Adipocyte (in vitro differentiated cells): ENCODE measurements around the gene ARHGEF12.

ENCODE experiments used
- DNase-seq: peaks from one replicate; pipeline ENCODE4 v3.0.0-alpha.2; 2015; ENCODE audit warnings: low read depth
- H3K27me3 ChIP-seq: replicated peaks from 2 replicates; pipeline ENCODE4 v1.7.0; 2013; ENCODE audit warnings: mild to moderate bottlenecking, low read length, moderate library complexity; ENCODE audit not compliant: control insufficient read depth, insufficient read depth
- H3K36me3 ChIP-seq: 2 replicates; pipeline ENCODE4 v1.7.0; 2013; ENCODE audit warnings: low read length, mild to moderate bottlenecking, moderate library complexity; ENCODE audit not compliant: control insufficient read depth, insufficient read depth, severe bottlenecking
- H3K4me1 ChIP-seq: 2 replicates; pipeline ENCODE4 v1.7.0; 2013; ENCODE audit warnings: mild to moderate bottlenecking, low read length, moderate library complexity; ENCODE audit not compliant: control insufficient read depth, insufficient read depth
- H3K4me3 ChIP-seq: 2 replicates; pipeline ENCODE4 v1.7.0; 2013; ENCODE audit warnings: mild to moderate bottlenecking, low read length, moderate library complexity
- H3K9ac ChIP-seq: 2 replicates; pipeline ENCODE4 v1.7.0; 2013; ENCODE audit warnings: mild to moderate bottlenecking, low read length, moderate library complexity
- H3K9me3 ChIP-seq: 2 replicates; pipeline ENCODE4 v1.7.0; 2013; ENCODE audit warnings: mild to moderate bottlenecking, low read length, moderate library complexity; ENCODE audit not compliant: control insufficient read depth

ARHGEF12 gene

GRCh38 chr11:120515186-120515723 is 179.0 kb downstream of the ARHGEF12 start:
- peaks cover 41% of the 10 kb centered on the region for H3K27me3 ChIP-seq
- DNase-seq = no peak
- H3K9me3 ChIP-seq = no peaks in the 10 kb centered on the region
- no peak overlapping the region for H3K9ac ChIP-seq
- H3K36me3 ChIP-seq = no peaks in the 10 kb centered on the region
- H3K4me3 ChIP-seq = no peak overlapping the region
- no peaks in the 10 kb centered on the region for H3K4me1 ChIP-seq

GRCh38 chr11:120516461-120517389 is 180.5 kb downstream of the ARHGEF12 start:
- H3K27me3 ChIP-seq = peaks cover 50% of the 10 kb centered on the region
- no peak overlapping the region for H3K4me3 ChIP-seq
- no peaks in the 10 kb centered on the region for H3K4me1 ChIP-seq
- no peaks in the 10 kb centered on the region for H3K9me3 ChIP-seq
- H3K9ac ChIP-seq = no peak overlapping the region
- DNase-seq = no peak
- no peaks in the 10 kb centered on the region for H3K36me3 ChIP-seq

- Histone ChIP-seq H3K4me3 (no peak overlapping the region), H3K27me3 (peaks cover 53% of the 10 kb centered on the region), H3K4me1 (no peaks in the 10 kb centered on the region), H3K9me3 (no peaks in the 10 kb centered on the region), H3K36me3 (no peaks in the 10 kb centered on the region), H3K9ac (no peak overlapping the region)
- no peak for DNase-seq
Observed at GRCh38 chr11:120517390-120517761, 181.2 kb downstream of the ARHGEF12 start.

- Histone ChIP-seq H3K9me3 (no peaks in the 10 kb centered on the region), H3K4me3 (no peak overlapping the region), H3K9ac (no peak overlapping the region), H3K4me1 (no peaks in the 10 kb centered on the region), H3K27me3 (peaks cover 53% of the 10 kb centered on the region), H3K36me3 (no peaks in the 10 kb centered on the region)
- no peak for DNase-seq
Observed at GRCh38 chr11:120517801-120518291, 181.6 kb downstream of the ARHGEF12 start.

- Histone ChIP-seq H3K9me3 (no peaks in the 10 kb centered on the region), H3K4me3 (no peak overlapping the region), H3K4me1 (no peaks in the 10 kb centered on the region), H3K36me3 (no peaks in the 10 kb centered on the region), H3K27me3 (peaks cover 48% of the 10 kb centered on the region), H3K9ac (no peak overlapping the region)
- no peak for DNase-seq
Observed at GRCh38 chr11:120518356-120518755, 182.1 kb downstream of the ARHGEF12 start.

GRCh38 chr11:120519474-120519873 is 183.3 kb downstream of the ARHGEF12 start:
- no peak overlapping the region for H3K4me3 ChIP-seq
- no peaks in the 10 kb centered on the region for H3K36me3 ChIP-seq
- no peaks in the 10 kb centered on the region for H3K9me3 ChIP-seq
- no peak overlapping the region for H3K9ac ChIP-seq
- H3K4me1 ChIP-seq = no peaks in the 10 kb centered on the region
- no peak for DNase-seq
- H3K27me3 ChIP-seq = peaks cover 47% of the 10 kb centered on the region

GRCh38 chr11:120520091-120520822 is 184.0 kb downstream of the ARHGEF12 start:
- no peaks in the 10 kb centered on the region for H3K9me3 ChIP-seq
- no peaks in the 10 kb centered on the region for H3K36me3 ChIP-seq
- H3K27me3 ChIP-seq = peaks cover 44% of the 10 kb centered on the region
- H3K4me1 ChIP-seq = no peaks in the 10 kb centered on the region
- no peak for DNase-seq
- no peak overlapping the region for H3K9ac ChIP-seq
- no peak overlapping the region for H3K4me3 ChIP-seq

- Histone ChIP-seq H3K27me3 (peaks cover 42% of the 10 kb centered on the region), H3K9me3 (no peaks in the 10 kb centered on the region), H3K4me1 (no peaks in the 10 kb centered on the region), H3K9ac (no peak overlapping the region), H3K36me3 (no peaks in the 10 kb centered on the region), H3K4me3 (no peak overlapping the region)
- DNase-seq = no peak
Observed at GRCh38 chr11:120521176-120521575, 185.0 kb downstream of the ARHGEF12 start.

- Histone ChIP-seq H3K9me3 (no peaks in the 10 kb centered on the region), H3K9ac (no peak overlapping the region), H3K36me3 (no peaks in the 10 kb centered on the region), H3K4me1 (peaks cover 5% of the 10 kb centered on the region), H3K27me3 (peaks cover 40% of the 10 kb centered on the region), H3K4me3 (no peak overlapping the region)
- no peak for DNase-seq
Observed at GRCh38 chr11:120522021-120522420, 185.8 kb downstream of the ARHGEF12 start.

- H3K36me3 ChIP-seq = no peaks in the 10 kb centered on the region
- no peak overlapping the region for H3K4me3 ChIP-seq
- no peaks in the 10 kb centered on the region for H3K9me3 ChIP-seq
- no peak overlapping the region for H3K9ac ChIP-seq
- peaks cover 5% of the 10 kb centered on the region for H3K4me1 ChIP-seq
- H3K27me3 ChIP-seq = peaks cover 33% of the 10 kb centered on the region
- DNase-seq = no peak
Observed at GRCh38 chr11:120522736-120523135, 186.5 kb downstream of the ARHGEF12 start.

GRCh38 chr11:120523196-120523595 is 187.0 kb downstream of the ARHGEF12 start:
- Histone ChIP-seq H3K27me3 (peaks cover 29% of the 10 kb centered on the region), H3K36me3 (no peaks in the 10 kb centered on the region), H3K4me1 (peaks cover 5% of the 10 kb centered on the region), H3K9me3 (no peaks in the 10 kb centered on the region), H3K4me3 (no peak overlapping the region), H3K9ac (no peak overlapping the region)
- no peak for DNase-seq
